Ovary (tissue), 9 donors: ENCODE measurements around the gene SAMD4A. TPM values are rescaled to one million over a fixed set of nuclear protein-coding genes. Genes with fewer than 3 reads are reported as not detected.
A peak's percentile ranks its signal among the peaks of the same experiment; 100 is the strongest.

Experiments used
- DNase-seq, 5 donors: peaks; one replicate each; pipeline ENCODE4 v3.0.0-alpha.2; 2019 to 2020
- H3K27ac ChIP-seq, 2 donors: fragments of 200-600 bp; one replicate each; pipeline versions ENCODE4 v1.5.1 to v1.8.0; 2019 to 2022
- H3K27me3 ChIP-seq: fragments of 200-600 bp; one replicate; pipeline ENCODE4 v1.8.0; 2022
- H3K36me3 ChIP-seq: fragments of 200-600 bp; sonication (generic); one replicate; pipeline ENCODE4 v1.5.1; 2019
- H3K4me1 ChIP-seq: one replicate; pipeline ENCODE4 v1.8.1; 2013; ENCODE audit warnings: mild to moderate bottlenecking, moderate library complexity; ENCODE audit not compliant: insufficient read depth
- H3K4me3 ChIP-seq: fragments of 200-600 bp; sonication (generic); one replicate; pipeline ENCODE4 v1.5.1; 2017
- H3K9me3 ChIP-seq, 2 donors: fragments of 200-600 bp in 1 of 2; sonication (generic) in 1 of 2; one replicate each; pipeline versions ENCODE4 v1.5.1 to v1.8.1; 2013 to 2019; ENCODE audit warnings: mild to moderate bottlenecking in 1 of 2, moderate library complexity in 1 of 2
- CTCF ChIP-seq, 3 donors: fragments of 450-650 bp in 2 of 3; fragments of 200-600 bp in 1 of 3; IDR thresholded peaks; one replicate each; pipeline versions ENCODE4 v1.5.1 to v1.8.0; 2016 to 2022; ENCODE audit warnings: antibody characterized with exemption in 3 of 3, mild to moderate bottlenecking in 1 of 3
- EP300 ChIP-seq: sonication (generic); formaldehyde crosslinking; IDR thresholded peaks from one replicate; pipeline ENCODE4 v1.6.1; 2017; ENCODE audit warnings: antibody characterized with exemption
- POLR2A ChIP-seq: fragments of 450-650 bp; IDR thresholded peaks from one replicate; pipeline ENCODE4 v1.6.1; 2017; ENCODE audit warnings: antibody characterized with exemption, mild to moderate bottlenecking, moderate library complexity
- WGBS, 3 donors: extraction: QIAGEN DNeasy Blood & Tissue Kit in 1 of 3; methylation state at CpG; one replicate each; pipeline versions ENCODE4 v1.1.5 to v1.1.7; 2013 to 2017; 5-methylcytosine and 5-hydroxymethylcytosine counted together
- intact Hi-C, 4 donors: fragments of 100-400 bp; cut with DNase I; formaldehyde crosslinking; loops; one replicate each; pipeline versions ENCODE4 v1.11.0 to v1.15.1; 2022 to 2023
- polyA plus RNA-seq, 2 donors: library from polyadenylated mRNA; stranded (reverse); fragments of 200-250 nt in 1 of 2; fragments of 350-450 nt in 1 of 2; fragmentation: Illumina TruSeq in 1 of 2; extraction: RNeasy Lipid Tissue Mini Kit (QIAGEN cat#74804) in 1 of 2; gene quantifications; one replicate each; pipeline ENCODE4 v1.2.3, GENCODE V29; 2013 to 2014
- total RNA-seq, 7 donors: library from RNA; depleted of rRNA in 2 of 7; stranded (reverse); fragments of >200 nt in 2 of 7; fragmentation: NEBNext Ultra II Directional in 3 of 7; extraction: Animal tissue kit (Norgen Biotek cat#: 25700) in 3 of 7; gene quantifications; one replicate each; pipeline versions ENCODE4 v1.1.0 to v1.2.4, GENCODE V29; 2016 to 2023
- donor health status: DM: no; HTN: no; CAD: no; lungs with moderate emphysema.
- donor health status: DM: no; HTN: no; CAD: no.
- donor health status: Bipolar disorder and iron deficiency.
- donor health status: DM: yes; HTN: yes; CAD: no.
- donor health status: DM: no; HTN: no; CAD: no.
- donor health status: DM: yes; HTN: yes; CAD: no.

Gene SAMD4A
- total and polyA plus RNA-seq, 9 donors, result 2.3 to 22.4 (median 7.3) TPM

- Histone ChIP-seq H3K4me3 (no peak overlapping the region), H3K9me3 (no peaks in the 10 kb centered on the region), H3K4me1 (peaks cover 17% of the 10 kb centered on the region), H3K27ac (peak overlapping the region; percentile 49 to 71), H3K27me3 (no peaks in the 10 kb centered on the region), H3K36me3 (no peaks in the 10 kb centered on the region)
- TF ChIP-seq CTCF (IDR thresholded peaks at IDR 0.05) (no peak), POLR2A (no peak), EP300 (peak; percentile 30)
- WGBS, 3 donors, result 8 to 13% (median 10%) methylated on average over 8 of the region's 8 CpGs
- intact Hi-C loops, result loop anchor here in 2 of 4 donors (2.0 kb wide), 2 partner anchors 120 to 122 kb away; partner anchors contain the start of gene SAMD4A (in 1 of the 2)
- peak; percentile 33 to 81 (median 51) for DNase-seq
Measured at GRCh38 chr14:54686219-54686870, 119.4 kb downstream of the SAMD4A start.

- Histone ChIP-seq H3K27me3 (no peaks in the 10 kb centered on the region), H3K4me1 (peaks cover 17% of the 10 kb centered on the region), H3K4me3 (no peak overlapping the region), H3K36me3 (no peaks in the 10 kb centered on the region), H3K9me3 (no peaks in the 10 kb centered on the region), H3K27ac (peak overlapping the region; percentile 49 to 54)
- DNase-seq, result no peak
- 40 to 68% (median 52%) methylated on average over 8 of the region's 8 CpGs for WGBS, 3 donors
- intact Hi-C loops, result loop anchor here in 2 of 4 donors (2.0 kb wide), 2 partner anchors 120 to 122 kb away; partner anchors contain the start of gene SAMD4A (in 1 of the 2)
- TF ChIP-seq CTCF (IDR thresholded peaks at IDR 0.05) (no peak), POLR2A (no peak), EP300 (no peak)
Measured at GRCh38 chr14:54686871-54687749, 120.2 kb downstream of the SAMD4A start.

GRCh38 chr14:54687750-54688119 is 120.8 kb downstream of the SAMD4A start:
- Histone ChIP-seq H3K9me3 (no peaks in the 10 kb centered on the region), H3K27ac (no peak overlapping the region), H3K27me3 (no peaks in the 10 kb centered on the region), H3K4me3 (no peak overlapping the region), H3K36me3 (no peaks in the 10 kb centered on the region), H3K4me1 (peaks cover 19% of the 10 kb centered on the region)
- WGBS, 3 donors, result 89 to 92% (median 90%) methylated on average over 2 of the region's 2 CpGs
- intact Hi-C loops, result loop anchor here in 2 of 4 donors (2.0 kb wide), 2 partner anchors 121 to 123 kb away; partner anchors contain the start of gene SAMD4A (in 1 of the 2)
- no peak for DNase-seq
- no peak for TF ChIP-seq CTCF (IDR thresholded peaks at IDR 0.05)
- TF ChIP-seq POLR2A, result no peak
- no peak for TF ChIP-seq EP300

GRCh38 chr14:54688229-54688628 is 121.3 kb downstream of the SAMD4A start:
- 83 to 90% (median 87%) methylated on average over 10 of the region's 10 CpGs for WGBS, 3 donors
- Histone ChIP-seq H3K36me3 (no peaks in the 10 kb centered on the region), H3K4me1 (peaks cover 19% of the 10 kb centered on the region), H3K9me3 (no peaks in the 10 kb centered on the region), H3K27me3 (no peaks in the 10 kb centered on the region), H3K27ac (no peak overlapping the region), H3K4me3 (no peak overlapping the region)
- TF ChIP-seq EP300 (no peak), CTCF (IDR thresholded peaks at IDR 0.05) (no peak), POLR2A (no peak)
- DNase-seq, result no peak
- intact Hi-C loops, result no loop called here
